AG09309 (cell line): Measurements from ENCODE around the gene CLDN18.

Experiments used
- DNase-seq: peaks from one replicate; pipeline ENCODE4 v3.0.0-alpha.2; 2010; ENCODE audit warnings: low read depth
- H3K4me3 ChIP-seq: 2 replicates; pipeline ENCODE4 v1.5.1; 2011; ENCODE audit warnings: mild to moderate bottlenecking, low read depth, low read length, moderate library complexity; ENCODE audit not compliant: control insufficient read depth
- TF ChIP-seq, protein P1 (sequence below): IDR thresholded peaks from 2 replicates; pipeline ENCODE4 v1.5.1; 2011; ENCODE audit warnings: mild to moderate bottlenecking, low read depth, low read length, inconsistent platforms; ENCODE audit not compliant: insufficient read depth, control insufficient read depth; ENCODE audit errors: missing control alignments

Gene CLDN18

DNA sequence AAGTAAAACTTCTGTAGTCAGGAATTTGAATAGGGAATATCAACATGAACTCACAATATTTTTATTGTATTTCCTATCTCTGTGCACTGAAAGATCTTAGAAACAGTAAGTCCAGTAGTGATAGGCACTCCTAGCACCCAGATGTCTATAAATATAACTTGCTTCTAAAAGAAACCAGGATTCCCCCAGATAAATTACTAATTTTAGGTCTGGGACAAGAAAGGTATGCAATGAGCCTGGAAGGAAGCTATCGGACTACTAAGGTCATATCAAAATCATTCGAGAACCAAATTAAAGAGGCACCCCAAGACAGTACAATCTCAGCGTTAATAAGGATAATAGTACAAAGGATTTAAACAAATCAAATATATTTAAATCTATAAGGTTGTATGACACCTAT lies 47.4 kb downstream of the CLDN18 start:
- H3K4me3 ChIP-seq: no peak overlapping the region
- no peak for DNase-seq
- TF ChIP-seq, protein P1, sequence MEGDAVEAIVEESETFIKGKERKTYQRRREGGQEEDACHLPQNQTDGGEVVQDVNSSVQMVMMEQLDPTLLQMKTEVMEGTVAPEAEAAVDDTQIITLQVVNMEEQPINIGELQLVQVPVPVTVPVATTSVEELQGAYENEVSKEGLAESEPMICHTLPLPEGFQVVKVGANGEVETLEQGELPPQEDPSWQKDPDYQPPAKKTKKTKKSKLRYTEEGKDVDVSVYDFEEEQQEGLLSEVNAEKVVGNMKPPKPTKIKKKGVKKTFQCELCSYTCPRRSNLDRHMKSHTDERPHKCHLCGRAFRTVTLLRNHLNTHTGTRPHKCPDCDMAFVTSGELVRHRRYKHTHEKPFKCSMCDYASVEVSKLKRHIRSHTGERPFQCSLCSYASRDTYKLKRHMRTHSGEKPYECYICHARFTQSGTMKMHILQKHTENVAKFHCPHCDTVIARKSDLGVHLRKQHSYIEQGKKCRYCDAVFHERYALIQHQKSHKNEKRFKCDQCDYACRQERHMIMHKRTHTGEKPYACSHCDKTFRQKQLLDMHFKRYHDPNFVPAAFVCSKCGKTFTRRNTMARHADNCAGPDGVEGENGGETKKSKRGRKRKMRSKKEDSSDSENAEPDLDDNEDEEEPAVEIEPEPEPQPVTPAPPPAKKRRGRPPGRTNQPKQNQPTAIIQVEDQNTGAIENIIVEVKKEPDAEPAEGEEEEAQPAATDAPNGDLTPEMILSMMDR: no peak

DNA sequence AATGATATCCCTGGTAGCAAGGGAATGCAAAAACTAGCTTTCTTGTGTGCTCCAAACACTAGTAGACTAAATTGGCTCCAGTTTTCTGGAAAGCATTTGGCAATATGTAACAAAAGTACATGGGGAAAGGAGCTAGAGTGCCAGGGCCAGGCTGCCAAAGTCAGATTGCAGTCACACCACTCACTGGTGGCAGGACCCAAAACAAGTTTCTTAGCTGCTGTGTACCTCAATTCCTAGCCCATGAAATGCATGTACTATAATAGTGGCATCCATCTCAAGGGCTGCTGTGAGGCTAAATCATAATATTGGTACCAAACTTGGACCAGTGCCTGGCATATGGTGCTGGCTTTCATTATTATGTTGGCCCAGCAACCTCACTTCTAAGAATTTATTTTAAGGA lies 49.3 kb downstream of the CLDN18 start:
- TF ChIP-seq, protein P1: no peak
- no peak overlapping the region for H3K4me3 ChIP-seq
- no peak for DNase-seq

DNA sequence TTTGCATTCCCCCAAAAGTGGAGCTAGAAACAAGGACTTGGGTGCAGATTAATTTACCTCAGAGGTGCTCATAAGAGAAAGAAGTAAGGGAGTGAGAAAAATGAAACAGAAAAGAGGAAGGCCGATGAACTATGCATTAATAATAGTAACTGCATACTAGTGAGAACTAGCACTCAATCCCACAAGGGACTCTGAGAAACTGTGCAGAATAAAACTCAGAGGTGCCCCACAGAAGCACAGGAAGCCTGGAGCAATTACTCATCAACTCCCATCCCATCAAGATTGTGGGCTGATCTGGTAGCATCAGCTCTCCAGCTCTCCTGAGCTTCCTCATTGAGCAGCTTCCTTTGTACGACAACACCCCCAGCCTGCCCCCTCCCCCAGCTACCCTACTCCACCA lies 50.8 kb downstream of the CLDN18 start:
- TF ChIP-seq, protein P1: no peak
- no peak for DNase-seq
- no peak overlapping the region for H3K4me3 ChIP-seq

DNA sequence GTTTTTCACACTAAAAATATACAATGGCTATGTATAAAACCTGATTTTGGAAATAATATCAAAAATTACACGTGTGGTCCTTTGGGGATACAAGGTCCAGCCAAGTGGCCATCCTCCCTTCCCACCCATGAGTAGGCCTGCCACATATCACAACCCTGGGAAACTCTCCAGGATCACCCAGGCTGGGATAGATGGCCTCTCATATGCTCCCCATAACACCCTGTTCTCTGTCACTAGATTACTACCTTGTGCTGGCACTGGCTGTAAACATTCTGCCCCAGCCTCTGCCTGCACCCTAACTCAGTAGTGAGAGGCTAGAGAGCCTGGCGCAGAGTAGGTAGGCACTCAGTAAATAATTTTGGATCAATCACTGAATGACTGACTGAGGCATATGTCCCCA lies 52.1 kb downstream of the CLDN18 start:
- H3K4me3 ChIP-seq: no peak overlapping the region
- TF ChIP-seq, protein P1: no peak
- DNase-seq: no peak

DNA sequence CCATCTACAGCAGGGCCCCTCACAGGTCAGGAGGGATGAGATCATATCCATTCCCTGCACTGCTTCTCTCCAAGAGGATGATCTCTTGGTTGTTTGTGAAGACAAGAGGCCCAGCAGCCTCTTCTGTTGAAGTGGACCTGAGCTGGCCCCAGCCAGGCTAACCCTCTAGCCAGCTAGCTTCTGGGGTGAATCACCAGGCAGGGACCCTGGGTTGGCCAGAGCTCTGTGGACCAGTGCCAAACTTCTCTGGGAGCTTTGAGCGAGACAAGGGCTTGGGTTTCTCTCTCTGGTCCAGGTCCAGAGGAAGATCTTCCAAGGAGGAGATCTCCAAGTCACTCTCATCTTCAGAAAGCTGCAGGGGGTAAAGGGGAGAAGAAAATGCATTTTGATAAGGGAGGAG lies 52.7 kb downstream of the CLDN18 start:
- DNase-seq: no peak
- no peak overlapping the region for H3K4me3 ChIP-seq
- TF ChIP-seq, protein P1: no peak

DNA sequence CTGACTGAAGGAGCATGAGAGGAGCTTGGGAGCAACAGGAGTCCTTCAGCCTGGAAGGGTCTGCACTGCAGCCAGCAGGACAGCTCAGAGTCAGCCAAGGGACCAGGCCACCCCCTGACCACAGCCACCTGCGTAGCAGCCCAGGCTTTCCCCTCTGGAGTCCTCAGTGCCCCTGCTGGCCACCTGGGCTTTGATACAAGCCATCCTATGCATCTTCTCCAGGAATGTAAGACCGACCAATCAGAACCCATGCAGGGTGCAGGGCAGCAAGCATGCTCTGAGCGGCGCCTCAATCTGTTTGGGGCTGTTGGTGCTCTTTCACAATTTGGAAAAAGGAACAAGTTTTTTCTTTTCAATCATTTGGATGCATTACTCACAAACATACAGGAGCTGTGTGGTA lies 53.5 kb downstream of the CLDN18 start:
- no peak for DNase-seq
- no peak overlapping the region for H3K4me3 ChIP-seq
- TF ChIP-seq, protein P1: no peak

DNA sequence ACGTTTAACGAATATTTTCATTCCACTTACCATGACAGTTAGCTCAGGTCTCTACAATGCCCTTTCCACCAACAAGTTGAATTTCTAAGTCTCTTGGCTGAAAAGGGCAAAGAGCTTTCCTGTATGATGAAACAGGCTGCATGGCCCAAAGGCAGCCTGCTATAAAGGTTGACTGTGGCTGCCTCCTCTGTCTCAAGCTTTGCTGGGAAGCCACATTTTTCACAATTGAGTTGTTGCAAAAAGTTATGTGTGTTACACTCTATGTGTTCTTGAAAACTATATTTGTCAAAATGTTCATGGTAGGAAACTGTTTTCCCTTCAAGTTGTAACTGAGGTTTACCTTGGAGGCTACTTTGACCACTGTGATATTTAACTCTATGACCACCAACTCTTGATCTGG lies 56.0 kb downstream of the CLDN18 start:
- no peak for DNase-seq
- TF ChIP-seq, protein P1: no peak
- no peak overlapping the region for H3K4me3 ChIP-seq
